Endothelial cell of umbilical vein (primary cell): ENCODE data around the gene ZNF775. TPM values are rescaled to one million over a fixed set of nuclear protein-coding genes. Genes with fewer than 3 reads are reported as not detected.

ENCODE experiments used
- BruUV-seq: library from RNA; stranded (reverse); fragments of 400-500 nt; replicated peaks from 2 replicates; lab custom pipeline; 2021; lab: Mats Ljungman, UMichigan
- CTCF ChIA-PET: fragments of 300-600, 350-600 bp; sonication (Branson Sonifier 250); formaldehyde crosslinking; loops from one replicate; lab custom pipeline; 2021; ENCODE audit warnings: antibody characterized with exemption, inconsistent platforms; lab: Charles Lee
- POLR2A ChIA-PET: fragments of 300-600, 350-600 bp; sonication (Branson Sonifier 250); formaldehyde crosslinking; loops from one replicate; lab custom pipeline; 2021; ENCODE audit warnings: antibody characterized with exemption, inconsistent platforms; lab: Charles Lee
- DNase-seq: peaks from one replicate; pipeline ENCODE4 v3.0.0-alpha.2; 2011; ENCODE audit warnings: low read depth, low spot score
- FAIRE-seq: peaks from 2 replicates; lab custom pipeline; 2011; peaks lifted over from hg19 to GRCh38; lab: Jason Lieb, UNC
- H2AFZ ChIP-seq: 2 replicates; pipeline ENCODE4 v1.6.0; 2012; ENCODE audit warnings: low read depth, low read length, control low read depth, inconsistent platforms
- H3K27ac ChIP-seq: 2 replicates; pipeline ENCODE4 v1.5.1; 2011; ENCODE audit warnings: low read depth, mild to moderate bottlenecking, control low read depth, low read length, moderate library complexity; ENCODE audit not compliant: insufficient read depth
- H3K27me3 ChIP-seq, 2 experiments: 2 replicates each; pipeline versions ENCODE4 v1.6.0 to v1.6.1; 2011; ENCODE audit warnings: low read length in 2 of 2, mixed read lengths in 1 of 2; ENCODE audit not compliant: control insufficient read depth in 2 of 2, insufficient read depth in 2 of 2
- H3K36me3 ChIP-seq, 2 experiments: 2 replicates in 1 of 2; 3 replicates in 1 of 2; pipeline ENCODE4 v1.5.1; 2011; ENCODE audit warnings: low read length in 2 of 2, mild to moderate bottlenecking in 1 of 2, moderate library complexity in 1 of 2; ENCODE audit not compliant: control insufficient read depth in 2 of 2, insufficient read depth in 2 of 2; ENCODE audit errors: extremely low read depth in 1 of 2
- H3K4me1 ChIP-seq: 3 replicates; pipeline ENCODE4 v1.5.1; 2011; ENCODE audit warnings: mild to moderate bottlenecking, low read length; ENCODE audit not compliant: control insufficient read depth, insufficient read depth; ENCODE audit errors: extremely low read depth
- H3K4me2 ChIP-seq: 2 replicates; pipeline ENCODE4 v1.6.1; 2011; ENCODE audit warnings: low read length, control low read depth, mixed read lengths; ENCODE audit not compliant: insufficient read depth
- H3K4me3 ChIP-seq, 3 experiments: fragments of 200-600 bp in 1 of 3; sonication (generic), shearing (Covaris generic) in 1 of 3; replicated peaks in 1 of 3; 2 replicates each; pipeline ENCODE4 v1.5.1; 2011 to 2016; ENCODE audit warnings: control low read depth in 3 of 3, low read length in 3 of 3, mild to moderate bottlenecking in 2 of 3, inconsistent platforms in 1 of 3, low read depth in 1 of 3, moderate library complexity in 1 of 3; ENCODE audit not compliant: insufficient read depth in 1 of 3
- H3K79me2 ChIP-seq: 2 replicates; pipeline ENCODE4 v1.6.0; 2012; ENCODE audit warnings: low read length, inconsistent platforms; ENCODE audit not compliant: control insufficient read depth, insufficient read depth
- H3K9ac ChIP-seq: replicated peaks from 2 replicates; pipeline ENCODE3; 2011; ENCODE audit warnings: low read length, control low read depth; ENCODE audit not compliant: insufficient read depth; ENCODE audit errors: extremely low read depth
- H3K9me1 ChIP-seq: replicated peaks from 3 replicates; pipeline ENCODE4 v1.6.0; 2011; ENCODE audit warnings: mild to moderate bottlenecking, low read length; ENCODE audit not compliant: control insufficient read depth, insufficient read depth; ENCODE audit errors: extremely low read depth
- H3K9me3 ChIP-seq: replicated peaks from 2 replicates; pipeline ENCODE4 v1.5.1; 2012; ENCODE audit warnings: low read length, inconsistent platforms; ENCODE audit not compliant: control insufficient read depth, insufficient read depth
- H4K20me1 ChIP-seq: replicated peaks from 2 replicates; pipeline ENCODE3; 2011; ENCODE audit warnings: mild to moderate bottlenecking, low read length; ENCODE audit not compliant: control insufficient read depth, insufficient read depth; ENCODE audit errors: extremely low read depth
- CTCF ChIP-seq, 2 donors: IDR thresholded peaks; 1 replicate in 1 of 2; 2 replicates in 1 of 2; pipeline ENCODE4 v1.5.1; 2011; ENCODE audit warnings: low read length in 2 of 2, mild to moderate bottlenecking in 2 of 2, moderate library complexity in 2 of 2, control low read depth in 1 of 2, inconsistent platforms in 1 of 2, low read depth in 1 of 2; ENCODE audit not compliant: insufficient read depth in 1 of 2; ENCODE audit errors: extremely low read depth in 1 of 2
- EZH2 ChIP-seq: IDR thresholded peaks from 2 replicates; pipeline ENCODE4 v1.6.1; 2012; ENCODE audit warnings: borderline replicate concordance, low read depth, mild to moderate bottlenecking, moderate library complexity, low read length, inconsistent platforms; ENCODE audit not compliant: severe bottlenecking
- GATA2 ChIP-seq: IDR thresholded peaks from 2 replicates; pipeline ENCODE4 v1.7.0; 2011; ENCODE audit warnings: low read depth, mild to moderate bottlenecking, moderate library complexity, mixed read lengths, low read length; ENCODE audit not compliant: insufficient read length, insufficient read depth
- JUN ChIP-seq: IDR thresholded peaks from 2 replicates; pipeline ENCODE4 v1.6.1; 2011; ENCODE audit warnings: borderline replicate concordance, low read depth; ENCODE audit not compliant: insufficient read length, insufficient read depth
- MYC ChIP-seq: IDR thresholded peaks from one replicate; pipeline ENCODE4 v1.6.1; 2011; ENCODE audit warnings: mild to moderate bottlenecking, low read depth, low read length
- POLR2A ChIP-seq: IDR thresholded peaks from 2 replicates; pipeline ENCODE4 v1.6.1; 2012; ENCODE audit warnings: low read depth, mild to moderate bottlenecking, control low read depth, low read length
- POLR2AphosphoS5 ChIP-seq: IDR thresholded peaks from 2 replicates; pipeline ENCODE4 v1.6.1; 2012; ENCODE audit warnings: low read depth, mild to moderate bottlenecking, control low read depth, low read length, moderate library complexity; ENCODE audit not compliant: insufficient read depth
- dilution Hi-C: fragments of 300-500 bp; cut with MboI; formaldehyde crosslinking; loops from one replicate; pipeline ENCODE4 v1.15.0; 2019; ENCODE audit warnings: low sequenced_read_pairs; ENCODE audit not compliant: extremely low pct_ligation_motif_present
- intact Hi-C: fragments of 100-400 bp; cut with micrococcal nuclease; formaldehyde crosslinking; loops from one replicate; pipeline ENCODE4 v1.10.0; 2022
- polyA plus RNA-seq, 4 experiments: library from polyadenylated mRNA; depleted of rRNA in 3 of 4; stranded (reverse) in 3 of 4; unstranded in 1 of 4; fragments of >200 nt; gene quantifications; 2 replicates each; pipeline versions ENCODE4 v1.2.1 to v1.2.3, GENCODE V29; 2011 to 2012; ENCODE audit warnings: missing spikeins in 1 of 4
- total RNA-seq: library from RNA; stranded (reverse); gene quantifications from 2 replicates; pipeline ENCODE4 v1.2.3, GENCODE V29; 2021
- TF ChIP-seq, protein P1 (sequence below): IDR thresholded peaks from 2 replicates; pipeline ENCODE4 v1.6.1; 2011; ENCODE audit not compliant: insufficient read depth, insufficient read length

Gene ZNF775
- total and polyA plus RNA-seq, 2 donors (not counting 3 experiments of a cell fraction or from before 2014, with no cell fraction given): 5.8 to 8.3 TPM

DNA sequence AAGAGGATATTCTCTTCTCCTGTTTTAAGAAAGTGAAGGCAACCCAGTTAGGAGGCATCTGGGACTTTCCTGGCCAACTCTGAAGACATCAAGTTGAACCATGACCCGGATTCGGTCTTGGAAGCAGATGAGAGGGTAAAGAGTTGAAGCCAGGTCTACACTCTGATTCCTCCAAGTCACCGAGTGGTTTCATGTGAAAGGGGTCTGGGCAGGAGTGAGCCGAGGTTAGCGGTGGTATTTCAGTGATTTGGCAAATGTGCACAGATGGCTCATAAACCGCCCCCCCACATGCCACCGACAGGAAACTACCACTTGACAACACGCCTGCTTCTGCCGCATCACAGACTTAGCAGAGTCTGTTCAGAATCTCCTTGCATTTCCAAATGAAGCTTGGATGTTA is 21.9 kb upstream of the ZNF775 start:
- ChIA-PET CTCF (interaction anchor here (1.1 to 1.9 kb wide), 3 partner anchors 13 to 64 kb away, joined by 3 to 6 read pairs (median 3); no protein-coding TSS in a partner anchor), POLR2A (no interaction called here)
- H3K4me1 ChIP-seq: no peaks in the 10 kb centered on the region
- H3K36me3 ChIP-seq: no peaks in the 10 kb centered on the region
- no peaks in the 10 kb centered on the region for H3K79me2 ChIP-seq
- no peaks in the 10 kb centered on the region for H3K27me3 ChIP-seq
- H3K9me3 ChIP-seq: no peaks in the 10 kb centered on the region
- BruUV-seq: no TSS peak
- dilution Hi-C loops (no loop called here), intact Hi-C loops (loop anchor here (2.0 to 5.0 kb wide), 3 partner anchors 22 to 398 kb away; partner anchors contain the start of gene ZNF775)
- no peak overlapping the region for H3K4me2 ChIP-seq
- no peak for TF ChIP-seq JUN
- TF ChIP-seq, protein P1, sequence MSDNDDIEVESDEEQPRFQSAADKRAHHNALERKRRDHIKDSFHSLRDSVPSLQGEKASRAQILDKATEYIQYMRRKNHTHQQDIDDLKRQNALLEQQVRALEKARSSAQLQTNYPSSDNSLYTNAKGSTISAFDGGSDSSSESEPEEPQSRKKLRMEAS: no peak
- TF ChIP-seq POLR2AphosphoS5: no peak
- TF ChIP-seq CTCF (IDR thresholded peaks at IDR 0.05; ENCODE audit: extremely low read depth in 1 of 2, insufficient read depth in 1 of 2, low read depth in 1 of 2, low read length in 2 of 2): no peak
- no peak for TF ChIP-seq EZH2
- no peak for TF ChIP-seq MYC
- TF ChIP-seq POLR2A: no peak
- no peak for TF ChIP-seq GATA2
- no peak for DNase-seq
- H3K4me3 ChIP-seq: no peak overlapping the region
- no peaks in the 10 kb centered on the region for H4K20me1 ChIP-seq
- no peak overlapping the region for H3K9ac ChIP-seq
- FAIRE-seq: peak; percentile 38
- no peak overlapping the region for H3K27ac ChIP-seq
- H3K9me1 ChIP-seq: no peaks in the 10 kb centered on the region
- no peak overlapping the region for H2AFZ ChIP-seq
